Cardiac fibroblast (primary cell): ENCODE measurements around the gene SAPCD2.
"Not testable (repeated sequence)": the region's sequence is repeated elsewhere in the genome, so short reads cannot be mapped to it uniquely, and the experiment has no call there.

Source experiments
- DNase-seq, 2 donors: peaks; one replicate each; pipeline versions ENCODE4 v3.0.0 to v3.0.0-alpha.2; 2010; ENCODE audit warnings: low read depth in 2 of 2
- H3K4me3 ChIP-seq, 2 donors: replicated peaks in 1 of 2; 1 replicate in 1 of 2; 2 replicates in 1 of 2; pipeline ENCODE4 v1.5.1; 2011; ENCODE audit warnings: low read depth in 2 of 2, low read length in 2 of 2, mild to moderate bottlenecking in 2 of 2, moderate library complexity in 1 of 2
- CTCF ChIP-seq: IDR thresholded peaks from one replicate; pipeline ENCODE4 v1.5.1; 2011; ENCODE audit warnings: low read depth, mild to moderate bottlenecking, low read length, inconsistent platforms

The SAPCD2 gene

GRCh38 chr9:137067860-137068538 is 2.4 kb downstream of the SAPCD2 start:
- no peak overlapping the region for H3K4me3 ChIP-seq
- peak; percentile 79 to 86 for DNase-seq
- TF ChIP-seq CTCF = peak; percentile 92

- H3K4me3 ChIP-seq = no peak overlapping the region
- no peak for TF ChIP-seq CTCF
- no peak for DNase-seq
Measured at GRCh38 chr9:137066096-137066861, 4.1 kb downstream of the SAPCD2 start.

GRCh38 chr9:137065336-137065967 is 4.9 kb downstream of the SAPCD2 start:
- DNase-seq = no peak
- no peak for TF ChIP-seq CTCF
- H3K4me3 ChIP-seq = no peak overlapping the region

GRCh38 chr9:137064880-137065164 is 5.5 kb downstream of the SAPCD2 start:
- no peak overlapping the region for H3K4me3 ChIP-seq
- no peak for DNase-seq
- no peak for TF ChIP-seq CTCF

GRCh38 chr9:137064027-137064879 is 6.1 kb downstream of the SAPCD2 start:
- H3K4me3 ChIP-seq = no peak overlapping the region
- DNase-seq = peak; percentile 50 to 64
- TF ChIP-seq CTCF = peak; percentile 94

GRCh38 chr9:137063311-137064026 is 6.9 kb downstream of the SAPCD2 start:
- TF ChIP-seq CTCF = no peak
- DNase-seq = no peak
- H3K4me3 ChIP-seq = no peak overlapping the region

GRCh38 chr9:137062798-137063197 is 7.6 kb downstream of the SAPCD2 start:
- not testable (repeated sequence) for H3K4me3 ChIP-seq, DNase-seq
